SK-N-MC (cell line): ENCODE results near the gene CCDC13.
A peak's percentile ranks its signal among the peaks of the same experiment; 100 is the strongest.

Experiments used
- DNase-seq: peaks from one replicate; pipeline ENCODE4 v3.0.0-alpha.2; 2011; ENCODE audit warnings: low read depth, low spot score
- H3K27ac ChIP-seq: fragments of 200-600 bp; sonication (generic); 2 replicates; pipeline ENCODE4 v1.5.1; 2016; ENCODE audit warnings: mixed run types
- H3K36me3 ChIP-seq: fragments of 200-600 bp; sonication (generic); 2 replicates; pipeline ENCODE4 v1.6.1; 2017; ENCODE audit warnings: antibody characterized with exemption, low read length, mixed read lengths; ENCODE audit not compliant: insufficient read depth
- H3K4me3 ChIP-seq: fragments of 200-600 bp; sonication (generic); 2 replicates; pipeline ENCODE4 v1.5.1; 2016
- H3K9ac ChIP-seq: fragments of 200-600 bp; sonication (generic); 2 replicates; pipeline ENCODE4 v1.8.0; 2017; ENCODE audit warnings: mixed run types, mixed read lengths; ENCODE audit not compliant: insufficient read length
- H3K9me3 ChIP-seq: fragments of 200-600 bp; sonication (generic); 2 replicates; pipeline ENCODE4 v1.6.1; 2017; ENCODE audit warnings: low read depth, mild to moderate bottlenecking, antibody characterized with exemption, low read length, moderate library complexity, mixed read lengths
- EZH2 ChIP-seq: fragments of 200-600 bp; sonication (generic); IDR thresholded peaks from one replicate; pipeline ENCODE4 v1.6.1; 2017; ENCODE audit warnings: antibody characterized with exemption
- FOXP2 ChIP-seq: optimal IDR thresholded peaks from 2 replicates; pipeline ENCODE3; 2011; ENCODE audit warnings: mild to moderate bottlenecking, moderate library complexity; ENCODE audit not compliant: insufficient read depth; ENCODE audit errors: extremely low read length, control extremely low read depth
- POLR2AphosphoS5 ChIP-seq: IDR thresholded peaks from 2 replicates; pipeline ENCODE4 v1.6.1; 2012; ENCODE audit warnings: mild to moderate bottlenecking, low read depth, low read length, borderline replicate concordance

The CCDC13 gene

DNA sequence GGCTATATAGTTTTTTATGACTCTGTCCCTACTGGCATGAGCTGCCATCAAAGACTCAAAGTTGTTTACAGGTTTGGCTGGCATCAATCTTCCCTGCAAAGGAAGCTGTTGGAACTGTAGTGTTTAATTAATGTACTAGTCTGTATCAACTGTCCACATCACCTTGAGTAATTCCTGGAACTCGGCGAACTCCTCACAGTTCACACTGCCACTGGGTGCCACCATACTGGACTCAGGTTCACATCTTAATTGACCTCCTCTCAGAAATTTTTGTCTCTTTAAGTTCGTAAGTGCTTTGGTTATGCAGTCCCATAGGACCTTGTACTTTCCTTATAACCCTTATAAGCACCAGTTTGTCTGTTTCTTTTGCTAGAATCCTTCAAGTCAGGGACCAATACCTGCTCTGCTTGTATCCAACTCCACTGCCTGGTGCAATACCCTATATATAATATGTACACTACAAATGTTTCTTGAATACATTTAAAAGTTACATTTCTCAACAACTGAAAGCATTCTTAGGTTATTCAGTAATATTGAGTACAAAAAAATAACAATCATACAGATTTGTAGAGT lies 28.1 kb upstream of the CCDC13 start:
- Histone ChIP-seq H3K27ac (no peak overlapping the region), H3K9me3 (no peaks in the 10 kb centered on the region), H3K36me3 (no peaks in the 10 kb centered on the region), H3K4me3 (no peak overlapping the region), H3K9ac (no peak overlapping the region)
- TF ChIP-seq POLR2AphosphoS5: no peak
- TF ChIP-seq EZH2: no peak
- TF ChIP-seq FOXP2: no peak
- no peak for DNase-seq

- Histone ChIP-seq H3K9me3 (no peaks in the 10 kb centered on the region), H3K36me3 (no peaks in the 10 kb centered on the region), H3K4me3 (no peak overlapping the region), H3K27ac (no peak overlapping the region), H3K9ac (no peak overlapping the region)
- TF ChIP-seq POLR2AphosphoS5 (no peak), FOXP2 (no peak), EZH2 (no peak)
- DNase-seq: no peak
These were observed 27.2 kb upstream of the CCDC13 start for GRCh38 chr3:42800251-42800650.

DNA sequence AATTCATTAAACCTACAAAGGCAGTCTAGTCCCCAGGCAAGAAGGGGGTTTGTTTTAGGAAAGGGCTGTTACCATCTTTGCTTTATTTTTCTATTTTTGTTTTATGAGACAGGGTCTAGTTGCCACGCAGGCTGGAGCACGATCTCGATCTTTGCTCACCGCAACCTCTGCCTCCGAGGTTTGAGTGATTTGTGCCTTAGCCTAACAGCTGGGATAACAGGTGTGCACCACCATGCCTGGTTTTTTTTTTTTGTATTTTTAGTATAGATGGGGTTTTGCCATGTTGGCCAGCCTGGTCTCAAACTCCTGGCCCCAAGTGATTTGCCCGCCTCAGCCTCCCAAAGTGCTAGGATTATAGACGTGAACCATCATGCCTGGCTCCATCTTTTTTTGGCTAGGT lies 26.3 kb upstream of the CCDC13 start:
- Histone ChIP-seq H3K4me3 (no peak overlapping the region), H3K9ac (no peak overlapping the region), H3K36me3 (no peaks in the 10 kb centered on the region), H3K27ac (no peak overlapping the region), H3K9me3 (no peaks in the 10 kb centered on the region)
- no peak for DNase-seq
- TF ChIP-seq POLR2AphosphoS5 (no peak), FOXP2 (no peak)

DNA sequence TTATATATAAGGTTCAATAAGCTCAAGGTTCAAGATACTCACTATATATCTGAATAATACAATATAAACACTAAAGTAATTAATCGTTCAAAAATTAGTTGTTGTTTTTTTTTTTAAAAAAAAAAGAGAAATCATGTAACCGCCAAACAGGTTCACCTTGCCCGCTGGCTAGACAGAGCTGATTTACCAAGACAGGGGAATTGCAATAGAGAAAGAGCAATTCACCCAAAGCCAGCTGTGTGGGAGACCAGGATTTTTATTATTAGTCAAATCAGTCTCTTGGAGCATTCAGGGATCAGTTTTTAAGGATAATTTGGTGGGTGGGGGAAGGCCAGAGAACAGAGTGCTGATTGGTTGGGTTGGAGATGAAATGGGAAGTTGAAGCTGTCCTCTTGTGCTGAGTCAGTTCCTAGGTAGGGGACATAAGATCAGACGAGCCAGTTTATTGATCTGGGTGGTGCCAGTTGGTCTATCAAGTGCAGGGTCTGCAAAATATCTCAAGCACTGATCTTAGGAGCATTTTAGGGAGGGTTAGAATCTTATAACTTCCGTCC lies 23.4 kb upstream of the CCDC13 start:
- no peak overlapping the region for H3K9ac ChIP-seq
- no peak for TF ChIP-seq EZH2
- no peak for TF ChIP-seq FOXP2
- TF ChIP-seq POLR2AphosphoS5: no peak
- H3K27ac ChIP-seq: no peak overlapping the region
- H3K36me3 ChIP-seq: peaks cover 5% of the 10 kb centered on the region; the same call in 1 of the 2 replicates
- no peak for DNase-seq
- H3K4me3 ChIP-seq: no peak overlapping the region
- no peaks in the 10 kb centered on the region for H3K9me3 ChIP-seq

DNA sequence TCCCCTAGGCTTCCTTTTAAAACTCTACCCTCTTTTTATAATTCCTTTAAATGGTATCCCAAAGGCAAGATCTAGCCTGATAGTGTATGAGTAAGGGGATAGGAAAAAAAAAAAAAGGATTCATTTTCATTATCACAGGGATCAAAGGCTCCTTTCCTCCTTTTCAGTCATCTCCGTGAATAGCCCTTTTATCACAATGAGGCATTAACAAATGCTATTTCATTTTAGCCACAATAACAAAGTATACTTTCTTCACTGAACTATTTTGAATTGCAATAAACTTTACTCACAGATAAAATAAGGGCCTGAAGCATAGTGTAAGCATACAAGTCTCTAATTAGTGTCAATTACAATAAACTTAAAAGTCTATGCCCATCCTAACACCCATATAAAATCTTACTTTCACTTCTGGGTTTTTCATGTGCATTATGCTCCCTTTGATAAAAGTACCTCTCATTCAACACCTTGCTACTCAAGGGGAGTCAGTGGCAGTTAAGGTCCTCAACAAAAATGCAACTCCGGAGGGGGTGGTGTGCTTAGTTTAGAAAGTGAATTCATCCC lies 22.6 kb upstream of the CCDC13 start:
- TF ChIP-seq POLR2AphosphoS5 (no peak), EZH2 (no peak), FOXP2 (no peak)
- Histone ChIP-seq H3K36me3 (peaks cover 5% of the 10 kb centered on the region; the same call in 1 of the 2 replicates), H3K27ac (no peak overlapping the region), H3K9ac (no peak overlapping the region), H3K4me3 (no peak overlapping the region), H3K9me3 (no peaks in the 10 kb centered on the region)
- no peak for DNase-seq

DNA sequence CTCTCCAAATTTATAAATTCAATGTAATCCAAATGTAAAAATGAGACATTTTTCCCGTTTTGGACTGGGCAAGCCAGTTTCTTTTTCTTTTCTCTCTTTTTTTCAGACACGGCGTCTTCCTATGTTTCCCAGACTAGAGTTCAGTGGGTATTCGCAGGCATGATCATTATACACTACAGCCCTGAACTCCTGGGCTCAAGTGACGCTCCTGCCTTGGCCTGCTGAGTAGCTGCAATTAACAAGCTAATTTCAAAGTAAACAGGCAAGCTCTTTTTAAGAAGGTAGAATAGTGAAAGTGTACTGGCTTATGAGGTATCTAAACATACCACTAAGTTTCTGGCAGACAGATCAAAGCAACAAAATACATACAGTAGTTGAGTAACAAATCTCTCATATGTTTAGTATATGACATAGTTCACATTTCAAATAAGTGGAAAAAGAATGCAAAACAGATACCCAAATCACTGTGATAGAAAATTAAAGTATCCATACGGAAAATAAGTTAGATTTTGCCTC lies 17.7 kb upstream of the CCDC13 start:
- H3K4me3 ChIP-seq: no peak overlapping the region
- no peaks in the 10 kb centered on the region for H3K9me3 ChIP-seq
- no peak for DNase-seq
- no peak for TF ChIP-seq FOXP2
- no peak for TF ChIP-seq POLR2AphosphoS5
- TF ChIP-seq EZH2: no peak
- no peak overlapping the region for H3K9ac ChIP-seq
- H3K36me3 ChIP-seq: peaks cover 9% of the 10 kb centered on the region; the same call in 1 of the 2 replicates
- no peak overlapping the region for H3K27ac ChIP-seq

- H3K4me3 ChIP-seq: no peak overlapping the region
- TF ChIP-seq POLR2AphosphoS5 (no peak), EZH2 (no peak), FOXP2 (no peak)
- H3K36me3 ChIP-seq: peaks cover 9% of the 10 kb centered on the region; the same call in 1 of the 2 replicates
- no peak for DNase-seq
- H3K9me3 ChIP-seq: no peaks in the 10 kb centered on the region
- H3K9ac ChIP-seq: no peak overlapping the region
- H3K27ac ChIP-seq: no peak overlapping the region
These were observed 13.6 kb upstream of the CCDC13 start for GRCh38 chr3:42786631-42787030.

- no peak overlapping the region for H3K4me3 ChIP-seq
- no peak for TF ChIP-seq FOXP2
- no peak for TF ChIP-seq EZH2
- TF ChIP-seq POLR2AphosphoS5: no peak
- no peak for DNase-seq
- H3K9ac ChIP-seq: no peak overlapping the region
- peaks cover 9% of the 10 kb centered on the region; the same call in 1 of the 2 replicates for H3K36me3 ChIP-seq
- no peak overlapping the region for H3K27ac ChIP-seq
- H3K9me3 ChIP-seq: no peaks in the 10 kb centered on the region
These were observed 13.2 kb upstream of the CCDC13 start for GRCh38 chr3:42786212-42786611.

GRCh38 chr3:42780892-42781700 lies 8.0 kb upstream of the CCDC13 start:
- Histone ChIP-seq H3K4me3 (no peak overlapping the region), H3K36me3 (peaks cover 5% of the 10 kb centered on the region; the same call in 1 of the 2 replicates), H3K9me3 (no peaks in the 10 kb centered on the region), H3K27ac (no peak overlapping the region), H3K9ac (no peak overlapping the region)
- peak; percentile 44 for DNase-seq
- TF ChIP-seq FOXP2: no peak
- no peak for TF ChIP-seq POLR2AphosphoS5
- TF ChIP-seq EZH2: no peak
